NCI-H1092 (cell line): Measurements from ENCODE around the gene CUL9.
A peak's percentile ranks its signal among the peaks of the same experiment; 100 is the strongest.

Source experiments
- DNase-seq: peaks from one replicate; lab custom pipeline; 2025; lab: John Stamatoyannopoulos, UW

Gene CUL9

GRCh38 chr6:43229803-43230620 lies 48.0 kb downstream of the CUL9 start:
- DNase-seq, result no peak

- DNase-seq, result no peak
These were observed 49.1 kb downstream of the CUL9 start for GRCh38 chr6:43231053-43231452.

DNA sequence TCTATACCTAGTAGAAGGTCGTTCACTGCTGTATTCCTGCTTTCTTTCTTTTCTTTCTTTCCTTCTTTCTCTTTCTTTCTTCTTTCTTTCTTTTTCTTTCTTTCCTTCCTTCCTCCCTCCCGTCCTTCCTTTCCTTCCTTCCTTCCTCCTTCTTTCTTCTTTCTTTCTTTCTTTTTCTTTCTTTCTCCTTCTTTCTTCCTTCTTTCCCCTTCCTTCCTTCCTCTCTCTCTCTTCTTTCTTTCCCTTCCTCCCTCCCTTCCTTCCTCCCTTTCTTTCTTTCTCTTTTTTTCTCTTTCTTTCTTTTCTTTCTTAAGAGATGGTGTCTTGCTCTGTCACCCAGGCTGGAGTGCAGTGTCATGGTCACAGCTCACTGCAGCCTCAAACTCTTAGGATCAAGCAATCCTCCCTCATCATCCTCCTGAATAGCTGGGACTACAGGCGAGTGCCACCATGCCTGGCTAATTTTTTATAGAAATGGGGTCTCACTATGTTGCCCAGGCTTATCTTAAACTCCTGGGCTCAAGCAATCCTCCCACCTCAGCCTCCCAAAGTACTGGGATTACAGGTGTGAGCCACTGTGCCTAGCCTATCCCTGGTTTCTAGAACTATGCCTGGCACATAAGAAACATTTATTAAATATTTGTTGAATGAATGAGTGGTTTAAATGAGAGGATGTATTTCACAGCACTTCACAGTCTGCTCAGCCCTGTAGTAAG lies 49.9 kb downstream of the CUL9 start:
- no peak for DNase-seq

DNA sequence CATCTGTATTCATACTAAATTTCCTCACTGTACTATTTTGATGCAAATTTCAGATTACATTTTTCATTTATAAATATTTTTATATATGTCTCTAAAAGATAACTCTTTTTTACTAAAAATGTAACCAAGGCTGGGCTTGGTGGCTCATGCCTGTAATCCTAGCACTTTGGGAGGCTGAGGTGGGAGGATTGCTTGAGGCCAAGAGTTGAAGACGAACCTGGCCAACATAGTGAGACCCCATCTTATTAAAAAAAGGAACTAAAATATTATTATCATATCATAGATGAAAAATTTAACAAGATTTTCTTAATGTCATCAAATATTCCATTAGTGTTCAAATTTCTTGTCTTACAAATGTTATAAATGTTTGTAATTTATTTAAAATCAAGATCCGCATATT lies 53.8 kb downstream of the CUL9 start:
- no peak for DNase-seq

GRCh38 chr6:43239054-43239453 lies 57.1 kb downstream of the CUL9 start:
- no peak for DNase-seq

GRCh38 chr6:43240950-43241349 lies 59.0 kb downstream of the CUL9 start:
- DNase-seq, result no peak

GRCh38 chr6:43241446-43241845 lies 59.5 kb downstream of the CUL9 start:
- DNase-seq, result no peak

DNA sequence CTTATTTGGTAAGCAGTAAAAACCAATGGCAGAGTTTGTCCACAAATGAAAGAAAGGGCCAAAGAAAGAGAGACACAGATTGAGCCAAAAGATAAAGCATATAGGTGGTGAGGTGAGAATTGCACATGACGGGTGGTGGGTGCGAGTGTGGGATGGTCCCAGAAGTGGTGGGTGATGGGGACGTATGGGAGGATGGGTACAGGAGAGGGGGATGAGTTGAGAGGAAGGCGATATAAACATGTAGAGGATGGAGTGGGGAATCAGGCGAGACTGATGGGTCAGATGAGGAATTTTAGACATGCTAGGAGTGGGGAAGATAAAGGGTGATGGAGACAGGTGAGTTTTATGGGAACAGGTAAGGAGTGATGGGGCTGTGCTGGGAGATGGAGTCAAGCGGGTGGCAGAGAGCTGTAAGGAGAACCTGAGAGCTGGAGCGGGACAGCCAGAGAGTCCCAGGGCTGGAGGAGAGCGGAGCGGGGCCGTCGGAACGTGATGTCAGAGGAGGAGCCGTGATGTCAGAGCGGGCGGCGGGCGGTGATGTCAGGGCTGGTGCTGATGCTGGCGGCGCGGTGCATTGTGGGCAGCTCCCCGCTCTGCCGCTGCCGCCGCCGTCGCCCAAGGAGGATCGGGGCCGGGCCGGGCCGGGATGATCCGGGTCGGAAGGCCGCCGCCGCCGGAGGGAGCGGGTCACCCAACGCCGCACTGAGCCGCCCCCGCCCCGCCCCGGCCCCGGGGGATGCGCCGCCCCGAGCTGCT lies 61.1 kb downstream of the CUL9 start, which contains the start of gene TTBK1:
Gene TTBK1, plus strand, starts transcription at position 574 of the 756 bp plus-strand sequence. CDS start 3,180 bp downstream, outside the sequence.
- DNase-seq, result peak; percentile 21

GRCh38 chr6:43243664-43244321 lies 61.8 kb downstream of the CUL9 start:
- no peak for DNase-seq

DNA sequence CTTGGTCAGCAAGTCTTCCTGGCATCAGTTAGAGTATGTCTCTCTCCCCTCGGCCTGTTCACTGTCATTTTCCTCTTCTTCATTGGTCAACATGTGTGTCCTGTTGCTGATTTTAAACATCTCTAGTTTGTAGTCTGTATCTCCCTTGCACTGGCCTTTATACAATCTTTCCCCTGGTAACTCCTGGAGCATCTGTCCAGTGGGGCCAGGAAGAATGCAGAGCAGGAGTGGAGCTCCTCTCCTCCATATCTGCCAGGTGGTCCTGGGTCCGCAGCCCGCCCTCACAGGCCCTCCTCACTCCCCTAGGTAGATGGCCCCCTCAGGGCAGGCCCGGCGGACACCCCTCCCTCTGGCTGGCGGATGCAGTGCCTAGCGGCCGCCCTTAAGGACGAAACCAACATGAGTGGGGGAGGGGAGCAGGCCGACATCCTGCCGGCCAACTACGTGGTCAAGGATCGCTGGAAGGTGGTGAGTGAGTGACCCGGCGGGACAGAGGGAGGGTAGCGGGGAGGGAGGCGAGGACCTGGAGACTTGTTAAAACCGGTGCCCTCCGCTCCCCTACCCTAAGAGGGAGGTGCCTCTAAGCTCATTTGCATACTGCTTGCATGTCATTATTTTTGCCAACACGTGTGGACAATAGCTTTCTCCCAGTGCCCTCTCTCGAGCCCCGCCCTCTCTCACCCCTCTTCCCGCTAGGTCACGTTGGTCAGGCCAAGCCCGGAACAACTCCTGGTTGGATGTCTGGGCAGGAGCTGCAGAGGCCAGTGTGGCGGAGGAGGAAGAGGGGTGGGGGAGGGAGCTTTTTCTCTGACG lies 64.5 kb downstream of the CUL9 start:
- DNase-seq, result no peak

DNA sequence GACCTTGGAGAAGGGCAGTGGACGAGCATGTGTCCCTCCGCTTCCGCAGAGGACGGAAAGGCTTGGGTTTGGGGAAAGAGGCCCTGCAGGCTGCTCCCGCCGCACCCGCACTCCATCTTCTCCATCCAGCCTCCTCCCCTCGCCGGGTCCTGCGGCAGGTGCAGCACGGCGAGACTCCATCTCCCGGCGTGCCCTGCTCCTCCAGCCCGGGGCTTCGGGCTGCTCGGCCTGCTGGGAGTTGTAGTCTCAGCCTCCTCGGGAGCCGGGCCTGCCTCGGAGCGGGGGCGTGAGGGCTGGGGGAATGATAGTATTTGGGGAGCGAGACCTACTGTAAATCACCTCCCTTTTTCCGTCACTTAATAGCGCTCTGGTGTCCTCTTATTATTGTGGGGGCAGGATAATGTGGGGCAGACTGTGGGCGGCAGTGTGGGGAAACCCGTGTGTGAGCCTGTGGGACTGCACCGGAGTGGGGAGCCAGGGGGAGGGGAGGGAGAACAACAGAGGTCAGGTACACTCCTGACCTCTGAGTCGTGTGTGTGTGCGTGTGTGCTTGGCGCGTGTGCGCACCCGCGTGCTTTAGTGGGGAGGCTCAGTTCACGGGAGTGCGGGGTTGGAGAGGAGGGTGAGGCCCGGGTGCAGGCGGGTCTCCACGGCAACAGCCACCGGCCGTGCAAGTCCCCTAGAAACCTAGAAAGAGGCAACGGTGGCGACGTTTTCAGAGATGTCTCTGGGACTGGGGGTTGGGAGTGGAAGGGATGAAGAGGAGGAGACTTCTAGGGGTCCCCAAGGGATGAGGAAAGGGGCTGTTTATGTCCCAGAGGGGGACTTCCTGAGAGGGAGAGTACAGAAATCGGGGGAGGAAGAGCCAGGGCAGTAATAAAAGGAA lies 65.4 kb downstream of the CUL9 start:
- peak; percentile 85 for DNase-seq

GRCh38 chr6:43248101-43248500 lies 66.1 kb downstream of the CUL9 start:
- no peak for DNase-seq

- no peak for DNase-seq
These were observed 66.8 kb downstream of the CUL9 start for GRCh38 chr6:43248791-43249190.

DNA sequence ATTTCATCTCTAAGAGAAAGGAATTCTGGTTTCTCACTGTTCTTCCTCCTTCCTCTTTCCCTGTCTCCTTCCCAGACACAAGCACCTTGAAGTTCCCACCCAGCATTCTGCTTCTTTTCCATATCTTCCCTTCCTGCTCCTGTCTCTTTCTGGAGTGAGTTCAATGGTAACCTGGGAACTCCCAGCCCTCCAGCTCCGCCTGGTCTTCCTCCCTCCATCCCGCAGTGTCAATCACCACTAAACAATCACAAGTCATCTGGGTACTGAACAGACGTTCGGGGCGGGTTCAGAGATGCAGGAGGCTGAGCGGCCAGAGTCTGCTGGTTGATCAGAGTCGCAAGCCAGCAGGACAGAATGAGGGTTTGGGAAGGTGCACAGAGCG lies 69.0 kb downstream of the CUL9 start:
- no peak for DNase-seq

DNA sequence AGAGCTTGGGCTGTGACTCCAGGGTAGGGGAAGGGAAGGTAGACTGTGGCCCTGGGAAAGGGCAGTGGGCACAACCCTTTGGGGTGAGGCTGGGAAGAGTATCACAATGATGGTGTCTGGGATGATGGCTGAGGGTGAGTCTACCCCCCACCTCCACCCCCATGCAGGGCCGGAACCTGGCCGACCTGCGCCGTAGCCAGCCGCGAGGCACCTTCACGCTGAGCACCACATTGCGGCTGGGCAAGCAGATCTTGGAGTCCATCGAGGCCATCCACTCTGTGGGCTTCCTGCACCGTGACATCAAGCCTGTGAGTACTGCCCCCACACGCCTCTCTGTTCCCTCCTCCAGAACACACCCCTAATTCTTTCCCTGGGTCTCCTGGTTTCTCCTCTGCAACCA lies 71.4 kb downstream of the CUL9 start:
- DNase-seq, result no peak

DNA sequence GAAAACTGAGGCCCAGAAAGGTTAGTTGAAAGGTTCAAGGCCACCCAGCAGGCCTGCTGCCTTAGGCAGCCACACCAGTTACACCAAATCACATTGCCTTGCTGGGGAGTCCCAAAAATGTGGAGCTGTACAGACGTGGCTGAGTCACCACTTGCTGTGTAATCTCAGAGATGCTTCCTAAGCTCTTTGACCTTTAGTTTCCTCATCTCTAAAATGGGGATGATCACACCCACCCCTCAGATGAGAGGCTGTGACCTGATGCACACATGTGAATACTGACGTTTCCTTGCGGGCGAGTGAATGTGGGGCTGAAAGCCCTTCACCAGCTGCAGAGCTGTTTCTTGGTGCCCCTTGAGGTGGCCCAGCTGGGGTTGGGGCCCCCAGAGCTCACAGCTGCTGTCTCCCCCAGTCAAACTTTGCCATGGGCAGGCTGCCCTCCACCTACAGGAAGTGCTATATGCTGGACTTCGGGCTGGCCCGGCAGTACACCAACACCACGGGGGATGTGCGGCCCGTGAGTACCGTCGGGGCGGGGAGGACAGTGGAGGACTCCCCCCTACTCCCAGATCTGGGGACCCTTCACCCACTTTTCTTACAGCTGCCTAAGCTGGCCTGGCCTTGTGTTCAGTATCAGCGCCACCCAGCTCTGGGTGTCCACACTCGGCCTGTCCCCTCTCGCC lies 72.3 kb downstream of the CUL9 start:
- DNase-seq, result no peak

- DNase-seq, result no peak
These were observed 72.8 kb downstream of the CUL9 start for GRCh38 chr6:43254846-43255245.

DNA sequence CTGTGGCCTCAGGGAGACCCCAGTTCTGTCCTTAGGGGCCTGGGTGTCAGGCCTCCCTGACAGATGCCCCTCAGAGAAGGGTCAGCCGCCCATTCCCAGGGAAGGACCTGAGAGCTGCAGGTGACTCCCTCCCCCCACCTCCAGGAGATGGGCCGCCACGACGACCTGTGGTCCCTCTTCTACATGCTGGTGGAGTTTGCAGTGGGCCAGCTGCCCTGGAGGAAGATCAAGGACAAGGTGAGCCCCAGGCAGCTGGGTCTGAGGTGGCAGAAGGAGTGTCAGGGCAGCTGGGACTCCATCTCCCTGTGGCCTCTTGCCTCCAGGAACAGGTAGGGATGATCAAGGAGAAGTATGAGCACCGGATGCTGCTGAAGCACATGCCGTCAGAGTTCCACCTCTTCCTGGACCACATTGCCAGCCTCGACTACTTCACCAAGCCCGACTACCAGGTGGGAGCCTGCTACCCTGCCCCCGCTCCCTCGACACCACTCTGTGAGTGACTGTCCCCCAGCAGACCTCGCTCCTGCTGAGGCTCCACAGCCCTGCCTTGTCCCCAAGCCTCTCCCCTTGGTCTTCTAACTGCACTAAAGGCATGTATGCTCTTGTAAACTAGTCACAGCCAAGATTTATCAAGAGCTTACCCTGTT lies 73.5 kb downstream of the CUL9 start:
- no peak for DNase-seq
